ENCODE data around the gene FGD5.

FGD5 gene

DNA sequence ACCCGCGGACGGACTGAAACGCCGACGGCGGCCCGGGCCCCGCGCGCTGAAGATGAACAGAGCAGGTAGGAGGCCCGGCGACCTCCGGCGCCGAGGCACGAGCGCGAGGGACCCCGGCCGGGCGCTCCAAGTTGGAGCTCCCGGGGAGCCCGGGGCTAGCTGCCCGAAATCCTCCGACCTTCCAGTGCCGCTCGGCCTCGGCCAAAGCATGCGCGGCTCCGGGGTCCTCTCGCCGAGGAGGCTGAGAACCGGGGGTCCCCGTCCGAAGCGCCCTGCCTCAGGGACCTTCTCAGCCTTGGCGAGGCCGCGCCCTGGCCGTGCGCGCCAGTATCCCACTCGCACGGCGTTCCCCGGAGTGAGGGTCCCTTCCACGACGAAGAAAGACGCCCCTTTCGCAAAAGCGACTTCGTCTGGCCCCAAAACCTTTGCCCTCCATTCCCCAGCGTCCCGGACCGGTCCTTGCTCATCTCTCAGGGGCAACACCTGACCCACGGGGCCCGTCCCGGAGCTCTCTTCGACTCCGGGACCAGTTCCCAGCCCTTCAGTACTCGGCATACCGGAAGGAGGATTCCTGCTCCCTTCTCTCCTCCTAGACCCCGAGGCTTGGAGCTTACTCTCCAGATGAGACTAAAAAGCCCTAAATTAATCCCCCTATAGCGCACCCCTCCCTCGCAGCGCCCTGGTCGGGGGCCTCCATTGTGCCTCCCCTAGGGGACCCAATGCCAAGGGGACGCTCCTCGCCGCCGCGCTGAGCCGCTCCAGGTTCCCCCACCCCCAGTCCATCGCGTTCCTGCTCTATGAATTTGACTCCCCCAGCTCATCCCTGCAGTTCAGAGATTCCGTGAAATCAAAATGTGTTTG lies 7.7 kb upstream of the FGD5 start:
- no peak for TF ChIP-seq FOXP2 (optimal IDR thresholded peaks at IDR 0.05; ENCODE audit: borderline replicate concordance, extremely low read depth, extremely low read length, insufficient read depth)

DNA sequence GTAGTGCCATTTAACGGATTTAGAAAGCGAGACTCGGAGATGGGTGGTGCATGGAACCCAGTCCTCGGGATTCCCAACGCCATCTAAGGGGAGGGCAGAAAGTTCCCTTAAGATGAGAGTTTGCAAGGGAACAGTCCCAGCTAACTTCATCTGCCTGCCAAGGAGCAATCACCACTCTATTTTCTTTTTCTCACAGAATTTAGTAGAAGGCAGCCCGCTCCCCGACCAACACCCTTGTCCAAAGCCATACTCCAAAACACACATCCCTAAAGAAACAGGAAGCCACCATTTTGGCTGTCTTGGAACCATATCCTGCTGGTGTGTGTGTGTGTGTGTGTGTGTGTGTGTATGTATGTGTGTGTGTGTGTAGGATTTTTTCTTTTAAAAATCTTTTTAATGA lies 7.1 kb upstream of the FGD5 start:
- TF ChIP-seq FOXP2 (optimal IDR thresholded peaks at IDR 0.05; ENCODE audit: borderline replicate concordance, extremely low read depth, extremely low read length, insufficient read depth) (no peak), TAF1 (IDR thresholded peaks at IDR 0.05; ENCODE audit: borderline replicate concordance, insufficient read depth, low read length) (no peak), POLR2AphosphoS5 (IDR thresholded peaks at IDR 0.05; ENCODE audit: low read depth, low read length) (no peak), SIN3A (IDR thresholded peaks at IDR 0.05; ENCODE audit: borderline replicate concordance, insufficient read depth, low read length) (no peak)
- TF ChIP-seq, protein P1, sequence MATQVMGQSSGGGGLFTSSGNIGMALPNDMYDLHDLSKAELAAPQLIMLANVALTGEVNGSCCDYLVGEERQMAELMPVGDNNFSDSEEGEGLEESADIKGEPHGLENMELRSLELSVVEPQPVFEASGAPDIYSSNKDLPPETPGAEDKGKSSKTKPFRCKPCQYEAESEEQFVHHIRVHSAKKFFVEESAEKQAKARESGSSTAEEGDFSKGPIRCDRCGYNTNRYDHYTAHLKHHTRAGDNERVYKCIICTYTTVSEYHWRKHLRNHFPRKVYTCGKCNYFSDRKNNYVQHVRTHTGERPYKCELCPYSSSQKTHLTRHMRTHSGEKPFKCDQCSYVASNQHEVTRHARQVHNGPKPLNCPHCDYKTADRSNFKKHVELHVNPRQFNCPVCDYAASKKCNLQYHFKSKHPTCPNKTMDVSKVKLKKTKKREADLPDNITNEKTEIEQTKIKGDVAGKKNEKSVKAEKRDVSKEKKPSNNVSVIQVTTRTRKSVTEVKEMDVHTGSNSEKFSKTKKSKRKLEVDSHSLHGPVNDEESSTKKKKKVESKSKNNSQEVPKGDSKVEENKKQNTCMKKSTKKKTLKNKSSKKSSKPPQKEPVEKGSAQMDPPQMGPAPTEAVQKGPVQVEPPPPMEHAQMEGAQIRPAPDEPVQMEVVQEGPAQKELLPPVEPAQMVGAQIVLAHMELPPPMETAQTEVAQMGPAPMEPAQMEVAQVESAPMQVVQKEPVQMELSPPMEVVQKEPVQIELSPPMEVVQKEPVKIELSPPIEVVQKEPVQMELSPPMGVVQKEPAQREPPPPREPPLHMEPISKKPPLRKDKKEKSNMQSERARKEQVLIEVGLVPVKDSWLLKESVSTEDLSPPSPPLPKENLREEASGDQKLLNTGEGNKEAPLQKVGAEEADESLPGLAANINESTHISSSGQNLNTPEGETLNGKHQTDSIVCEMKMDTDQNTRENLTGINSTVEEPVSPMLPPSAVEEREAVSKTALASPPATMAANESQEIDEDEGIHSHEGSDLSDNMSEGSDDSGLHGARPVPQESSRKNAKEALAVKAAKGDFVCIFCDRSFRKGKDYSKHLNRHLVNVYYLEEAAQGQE (IDR thresholded peaks at IDR 0.05; ENCODE audit: insufficient read depth in 1 of 2, low read depth in 2 of 2, low read length in 2 of 2) = no peak

DNA sequence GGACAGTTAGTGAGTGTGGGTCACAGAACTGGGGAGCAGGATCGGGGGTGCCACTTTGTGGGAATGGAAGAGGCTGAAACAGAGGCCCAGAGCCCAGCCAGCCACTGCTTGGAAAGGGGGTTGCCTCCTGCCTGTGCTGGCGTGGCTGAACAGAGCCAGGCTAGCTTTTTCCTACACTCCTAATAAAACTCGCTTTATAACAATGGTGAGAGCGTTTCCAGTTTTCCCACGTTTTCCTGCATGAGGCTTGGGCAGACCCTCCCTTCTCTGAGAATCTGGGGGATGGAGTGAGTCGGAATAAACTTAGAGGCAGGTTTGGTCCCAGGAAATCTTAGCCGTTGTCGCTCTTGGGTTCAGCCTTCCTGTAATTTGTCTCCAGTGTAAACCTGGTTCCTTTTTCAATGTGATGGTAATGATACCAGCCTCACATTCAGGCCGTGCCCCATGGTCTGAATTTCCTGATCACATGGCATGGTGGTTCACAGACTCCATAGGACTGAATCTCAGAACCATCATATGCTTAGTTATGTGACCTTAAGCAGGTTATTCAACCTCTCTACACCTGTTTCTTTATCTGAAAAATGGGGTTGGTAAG lies 6.5 kb upstream of the FGD5 start:
- no peak for TF ChIP-seq FOXP2 (optimal IDR thresholded peaks at IDR 0.05; ENCODE audit: borderline replicate concordance, extremely low read depth, extremely low read length, insufficient read depth)
- TF ChIP-seq POLR2AphosphoS5 (IDR thresholded peaks at IDR 0.05; ENCODE audit: low read depth, low read length) = no peak
- TF ChIP-seq SIN3A (IDR thresholded peaks at IDR 0.05; ENCODE audit: borderline replicate concordance, insufficient read depth, low read length) = no peak
- TF ChIP-seq, protein P1 (IDR thresholded peaks at IDR 0.05; ENCODE audit: insufficient read depth in 1 of 2, low read depth in 2 of 2, low read length in 2 of 2) = no peak
- no peak for TF ChIP-seq TAF1 (IDR thresholded peaks at IDR 0.05; ENCODE audit: borderline replicate concordance, insufficient read depth, low read length)

DNA sequence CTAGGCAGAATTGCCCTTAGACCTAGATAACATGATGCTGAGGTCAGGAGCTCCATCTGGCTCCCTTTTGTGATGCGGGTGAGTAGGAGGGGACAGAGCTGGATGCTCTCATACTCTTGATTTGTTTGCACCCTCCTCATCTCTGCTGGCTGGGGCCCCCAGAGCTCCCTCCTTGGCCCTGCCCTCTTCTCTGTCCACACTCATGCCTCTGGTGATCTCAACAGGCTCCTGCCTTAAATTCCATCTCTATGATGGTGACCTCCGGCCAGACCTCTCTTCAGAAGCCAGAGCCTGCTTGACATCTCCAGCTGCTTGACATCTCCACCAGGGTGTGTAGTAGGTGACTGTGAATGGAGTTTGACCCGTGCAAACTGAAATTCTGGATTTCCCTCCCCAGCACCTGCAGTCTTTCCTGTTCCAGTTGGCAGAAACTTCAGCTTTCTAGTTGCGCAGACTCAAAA lies 4.3 kb upstream of the FGD5 start:
- TF ChIP-seq, protein P1 (IDR thresholded peaks at IDR 0.05; ENCODE audit: insufficient read depth in 1 of 2, low read depth in 2 of 2, low read length in 2 of 2) = no peak
- TF ChIP-seq SIN3A (IDR thresholded peaks at IDR 0.05; ENCODE audit: borderline replicate concordance, insufficient read depth, low read length) = no peak
- no peak for TF ChIP-seq POLR2AphosphoS5 (IDR thresholded peaks at IDR 0.05; ENCODE audit: low read depth, low read length)
- TF ChIP-seq TAF1 (IDR thresholded peaks at IDR 0.05; ENCODE audit: borderline replicate concordance, insufficient read depth, low read length) = no peak
- TF ChIP-seq FOXP2 (optimal IDR thresholded peaks at IDR 0.05; ENCODE audit: borderline replicate concordance, extremely low read depth, extremely low read length, insufficient read depth) = no peak

DNA sequence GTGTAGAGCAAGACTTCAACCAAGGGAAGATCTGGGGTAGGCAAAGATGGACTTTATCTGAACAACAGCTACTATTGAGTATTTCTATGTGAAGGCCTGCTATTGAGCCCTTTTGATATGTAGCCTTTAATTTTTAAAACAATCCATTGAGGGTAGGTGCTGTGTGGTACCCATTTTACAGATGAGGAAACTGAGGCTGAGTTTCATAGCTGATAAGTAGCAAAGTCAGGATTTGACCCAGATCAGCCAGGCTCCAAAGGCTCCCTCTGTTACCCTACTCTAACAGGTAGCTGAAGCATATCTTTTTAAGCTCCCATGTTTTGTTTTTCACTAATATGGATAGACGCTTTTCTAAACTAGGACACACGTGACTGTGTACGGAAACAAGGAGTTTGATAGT lies 2.4 kb upstream of the FGD5 start:
- no peak for TF ChIP-seq SIN3A (IDR thresholded peaks at IDR 0.05; ENCODE audit: borderline replicate concordance, insufficient read depth, low read length)
- TF ChIP-seq, protein P1 (IDR thresholded peaks at IDR 0.05; ENCODE audit: insufficient read depth in 1 of 2, low read depth in 2 of 2, low read length in 2 of 2) = no peak
- no peak for TF ChIP-seq TAF1 (IDR thresholded peaks at IDR 0.05; ENCODE audit: borderline replicate concordance, insufficient read depth, low read length)
- TF ChIP-seq FOXP2 (optimal IDR thresholded peaks at IDR 0.05; ENCODE audit: borderline replicate concordance, extremely low read depth, extremely low read length, insufficient read depth) = no peak
- no peak for TF ChIP-seq POLR2AphosphoS5 (IDR thresholded peaks at IDR 0.05; ENCODE audit: low read depth, low read length)

All from PFSK-1 (cell line).